VCaP (cell line): ENCODE measurements around the gene HS3ST4.

Experiments used
- H3K27ac ChIP-seq: fragments of 450-650 bp; 2 replicates; pipeline ENCODE4 v1.5.1; 2017
- CTCF ChIP-seq: fragments of 450-650 bp; conservative IDR thresholded peaks from 2 replicates; pipeline ENCODE4 v1.5.1; 2017; ENCODE audit warnings: mild to moderate bottlenecking, moderate library complexity

The HS3ST4 gene

GRCh38 chr16:26157319-26157718 is 465.6 kb downstream of the HS3ST4 start:
- TF ChIP-seq CTCF, result no peak
- H3K27ac ChIP-seq, result no peak overlapping the region

GRCh38 chr16:26158142-26158759 is 466.5 kb downstream of the HS3ST4 start:
- TF ChIP-seq CTCF, result no peak
- H3K27ac ChIP-seq, result no peak overlapping the region

- no peak overlapping the region for H3K27ac ChIP-seq
- no peak for TF ChIP-seq CTCF
These were observed 469.9 kb downstream of the HS3ST4 start for GRCh38 chr16:26161461-26162180.

GRCh38 chr16:26169473-26169872 is 477.7 kb downstream of the HS3ST4 start:
- no peak for TF ChIP-seq CTCF
- no peak overlapping the region for H3K27ac ChIP-seq

GRCh38 chr16:26175944-26176343 is 484.2 kb downstream of the HS3ST4 start:
- TF ChIP-seq CTCF, result no peak
- H3K27ac ChIP-seq, result no peak overlapping the region

GRCh38 chr16:26177438-26177837 is 485.7 kb downstream of the HS3ST4 start:
- no peak for TF ChIP-seq CTCF
- no peak overlapping the region for H3K27ac ChIP-seq

GRCh38 chr16:26178298-26178697 is 486.5 kb downstream of the HS3ST4 start:
- no peak for TF ChIP-seq CTCF
- no peak overlapping the region for H3K27ac ChIP-seq
